ENCODE results near the gene TRMT61A. TPM values are rescaled to one million over a fixed set of nuclear protein-coding genes. Genes with fewer than 3 reads are reported as not detected.

Gene TRMT61A
- polyA plus RNA-seq, 1 of the 3 experiments (the other 2 are of a cell fraction): 15.8 TPM

GRCh38 chr14:103485504-103485903, 43.5 kb upstream of the TRMT61A start:
- Histone ChIP-seq H3K27me3 (ENCODE audit: insufficient read depth) (no peaks in the 10 kb centered on the region), H3K27ac (ENCODE audit: low read depth in 2 of 2, low read length in 1 of 2) (no peak overlapping the region), H3K4me1 (ENCODE audit: control insufficient read depth in 1 of 2, insufficient read depth in 2 of 2, low read depth in 1 of 2, low read length in 1 of 2) (no peaks in the 10 kb centered on the region), H3K9ac (no peak overlapping the region), H4K20me1 (ENCODE audit: insufficient read depth) (no peaks in the 10 kb centered on the region; the same call in 1 of the 2 replicates), H3K79me2 (ENCODE audit: insufficient read depth) (0 out of 2 replicates have a peak, but pooled peaks cover 6% of the 10 kb centered on the region), H3K9me3 (no peaks in the 10 kb centered on the region), H3F3A (replicated peaks; ENCODE audit: insufficient read depth) (peaks cover 18% of the 10 kb centered on the region), H3K4me3 (ENCODE audit: low read depth in 2 of 2, low read length in 1 of 2) (no peak overlapping the region), H3K4me2 (no peak overlapping the region), H3K9me2 (no peaks in the 10 kb centered on the region), H2AFZ (ENCODE audit: low read depth) (no peak overlapping the region), H3K36me3 (replicated peaks in 1 of 2; ENCODE audit: control insufficient read depth in 1 of 2, insufficient read depth in 2 of 2, low read length in 1 of 2) (peaks cover 42 to 48% of the 10 kb centered on the region in 2 experiments)
- TF ChIP-seq RCOR1 (IDR thresholded peaks at IDR 0.05; ENCODE audit: low read length) (no peak), GATA2 (CRISPR knock-in tag; IDR thresholded peaks at IDR 0.05) (no peak), EZH2phosphoT487 (IDR thresholded peaks at IDR 0.05; ENCODE audit: borderline replicate concordance, low read depth) (no peak), MEF2A (IDR thresholded peaks at IDR 0.05; ENCODE audit: borderline replicate concordance, low read depth) (no peak), MAX (IDR thresholded peaks at IDR 0.05; ENCODE audit: low read depth) (no peak), TAF1 (IDR thresholded peaks at IDR 0.05; ENCODE audit: borderline replicate concordance, low read depth, low read length) (no peak), NRF1 (IDR thresholded peaks at IDR 0.05; ENCODE audit: low read depth, low read length) (no peak), CHD2 (IDR thresholded peaks at IDR 0.05; ENCODE audit: low read length, partially characterized antibody) (no peak), PBX3 (IDR thresholded peaks at IDR 0.05) (no peak)
- POLR2A ChIA-PET: no interaction called here
- WGBS (ENCODE audit: low lambda C conversion rate): 95% methylated on average over 2 of the region's 2 CpGs
- CTCF ChIA-PET: interaction anchor here (0.6 to 4.3 kb wide), 2 partner anchors 14 kb away, joined by 3 to 37 read pairs; no protein-coding TSS in a partner anchor
- DNase-seq: no peak

- 97% methylated on average over 6 of the region's 6 CpGs for WGBS (ENCODE audit: low lambda C conversion rate)
- H3K9ac ChIP-seq: no peak overlapping the region
- no peak overlapping the region for H3K27ac ChIP-seq (ENCODE audit: low read depth in 2 of 2, low read length in 1 of 2)
- H3K4me1 ChIP-seq (ENCODE audit: control insufficient read depth in 1 of 2, insufficient read depth in 2 of 2, low read depth in 1 of 2, low read length in 1 of 2): peaks cover 0 to 4% of the 10 kb centered on the region in 2 experiments; a peak in 1 of 4 replicates
- peaks cover 47 to 49% of the 10 kb centered on the region in 2 experiments for H3K36me3 ChIP-seq (replicated peaks in 1 of 2; ENCODE audit: control insufficient read depth in 1 of 2, insufficient read depth in 2 of 2, low read length in 1 of 2)
- no peak overlapping the region for H2AFZ ChIP-seq (ENCODE audit: low read depth)
- no peaks in the 10 kb centered on the region for H3K9me3 ChIP-seq
- ChIA-PET CTCF (interaction anchor here (2.7 to 4.3 kb wide), 2 partner anchors 11 to 31 kb away, joined by 12 to 37 read pairs; no protein-coding TSS in a partner anchor), POLR2A (no interaction called here)
- no peaks in the 10 kb centered on the region for H3K9me2 ChIP-seq
- peaks cover 18% of the 10 kb centered on the region for H3F3A ChIP-seq (replicated peaks; ENCODE audit: insufficient read depth)
- no peak overlapping the region for H3K4me2 ChIP-seq
- H4K20me1 ChIP-seq (ENCODE audit: insufficient read depth): no peaks in the 10 kb centered on the region; the same call in 1 of the 2 replicates
- H3K4me3 ChIP-seq (ENCODE audit: low read depth in 2 of 2, low read length in 1 of 2): no peak overlapping the region
- no peak for DNase-seq
- H3K27me3 ChIP-seq (ENCODE audit: insufficient read depth): no peaks in the 10 kb centered on the region
- H3K79me2 ChIP-seq (ENCODE audit: insufficient read depth): no peaks in the 10 kb centered on the region
- no peak for TF ChIP-seq EP300 (IDR thresholded peaks at IDR 0.05; ENCODE audit: borderline replicate concordance in 1 of 2, low read depth in 1 of 2, low read length in 1 of 2)
- no peak for TF ChIP-seq MEF2A (IDR thresholded peaks at IDR 0.05; ENCODE audit: borderline replicate concordance, low read depth)
- no peak for TF ChIP-seq POLR2AphosphoS5 (IDR thresholded peaks at IDR 0.05; ENCODE audit: low read depth, low read length)
- TF ChIP-seq NRF1 (IDR thresholded peaks at IDR 0.05; ENCODE audit: low read depth, low read length): no peak
- TF ChIP-seq TEAD4 (IDR thresholded peaks at IDR 0.05; ENCODE audit: borderline replicate concordance, insufficient read depth): no peak
- TF ChIP-seq GABPA (IDR thresholded peaks at IDR 0.05; ENCODE audit: low read depth): no peak
- no peak for TF ChIP-seq ELF1 (IDR thresholded peaks at IDR 0.05)
- no peak for TF ChIP-seq CTCF (IDR thresholded peaks at IDR 0.05)
- no peak for TF ChIP-seq PBX3 (IDR thresholded peaks at IDR 0.05)
- TF ChIP-seq FOXJ3 (CRISPR knock-in tag; IDR thresholded peaks at IDR 0.05): no peak
- TF ChIP-seq MXI1 (IDR thresholded peaks at IDR 0.05; ENCODE audit: low read depth, low read length): no peak
- TF ChIP-seq REST (IDR thresholded peaks at IDR 0.05; ENCODE audit: low read depth, low read length): no peak
- no peak for TF ChIP-seq JUND (IDR thresholded peaks at IDR 0.05)
- no peak for TF ChIP-seq TAF1 (IDR thresholded peaks at IDR 0.05; ENCODE audit: borderline replicate concordance, low read depth, low read length)
- no peak for TF ChIP-seq RFX5 (IDR thresholded peaks at IDR 0.05; ENCODE audit: low read length)
Measured at GRCh38 chr14:103488071-103488470, 40.9 kb upstream of the TRMT61A start.

Data from SK-N-SH (cell line).